Stimulated activated CD4-positive, alpha-beta T cell treated with anti-CD3 and anti-CD28 coated beads, Interleukin-12 subunit alpha, Interleukin-12 subunit beta, amount 100 ng/mL, for 24 hours (primary cell): ENCODE measurements around the gene PRR30.
A peak's percentile ranks its signal among the peaks of the same experiment; 100 is the strongest.
"Not testable (repeated sequence)": the region's sequence is repeated elsewhere in the genome, so short reads cannot be mapped to it uniquely, and the experiment has no call there.

Experiments
- DNase-seq, 2 experiments: peaks; one replicate each; pipeline ENCODE4 v3.0.0-alpha.2; 2020; ENCODE audit warnings: low read depth in 2 of 2

Gene PRR30

GRCh38 chr2:27128668-27129571 lies 10.3 kb downstream of the PRR30 start:
- no peak for DNase-seq

- no peak for DNase-seq
Observed at GRCh38 chr2:27127883-27128667, 11.1 kb downstream of the PRR30 start.

GRCh38 chr2:27126252-27126710 lies 12.9 kb downstream of the PRR30 start:
- no peak for DNase-seq

GRCh38 chr2:27125104-27125503 lies 14.1 kb downstream of the PRR30 start:
- no peak for DNase-seq

GRCh38 chr2:27123302-27124150 lies 15.7 kb downstream of the PRR30 start, which contains the start of gene ABHD1:
TSS of gene ABHD1 (plus strand) at chr2:27123815. CDS start at chr2:27123949, 134 bp downstream.
- peak in 1 of 2 experiments; percentile 54 for DNase-seq

- DNase-seq, result no peak
Observed at GRCh38 chr2:27122791-27123190, 16.4 kb downstream of the PRR30 start.

GRCh38 chr2:27121906-27122305 lies 17.3 kb downstream of the PRR30 start:
- no peak for DNase-seq

GRCh38 chr2:27119330-27119670 lies 19.9 kb downstream of the PRR30 start:
- not testable (repeated sequence) for DNase-seq

GRCh38 chr2:27118525-27119329 lies 20.5 kb downstream of the PRR30 start, which contains the start of gene CGREF1:
TSS of gene CGREF1 (minus strand) at chr2:27119128. CDS start at chr2:27104366, 14,762 bp downstream.
- DNase-seq, result no peak

GRCh38 chr2:27117995-27118524 lies 21.1 kb downstream of the PRR30 start:
- DNase-seq, result no peak

- DNase-seq, result no peak
Observed at GRCh38 chr2:27115519-27115918, 23.7 kb downstream of the PRR30 start.

GRCh38 chr2:27111392-27112078 lies 27.7 kb downstream of the PRR30 start:
- not testable (repeated sequence) for DNase-seq

GRCh38 chr2:27110603-27111352 lies 28.4 kb downstream of the PRR30 start:
- DNase-seq, result not testable (repeated sequence)

GRCh38 chr2:27109083-27109482 lies 30.1 kb downstream of the PRR30 start:
- no peak for DNase-seq

GRCh38 chr2:27108221-27108620 lies 31.0 kb downstream of the PRR30 start:
- no peak for DNase-seq

- DNase-seq, result no peak
Observed at GRCh38 chr2:27105981-27106380, 33.2 kb downstream of the PRR30 start.

- DNase-seq, result no peak
Observed at GRCh38 chr2:27102329-27102728, 36.9 kb downstream of the PRR30 start.

GRCh38 chr2:27100036-27100435 lies 39.2 kb downstream of the PRR30 start:
- DNase-seq, result no peak

GRCh38 chr2:27099334-27099955 lies 39.8 kb downstream of the PRR30 start:
- no peak for DNase-seq
